SK-MEL-5 (cell line): ENCODE measurements around the gene LCN10. TPM values are rescaled to one million over a fixed set of nuclear protein-coding genes. Genes with fewer than 3 reads are reported as not detected.
"Not testable (repeated sequence)": the region's sequence is repeated elsewhere in the genome, so short reads cannot be mapped to it uniquely, and the experiment has no call there.

Experiments used
- DNase-seq: peaks from one replicate; pipeline ENCODE4 v3.0.0-alpha.2; 2016; ENCODE audit warnings: low read depth, low spot score
- in situ Hi-C: cut with HindIII; loops from 2 replicates; pipeline ENCODE4 v1.10.0; 2016; ENCODE audit warnings: low sequenced_read_pairs, high pct_unique_total_duplicates, low pct_unique_long_range_greater_than_20kb
- total RNA-seq: library from RNA; depleted of rRNA; stranded (reverse); fragments of >200 nt; shearing (Covaris generic); gene quantifications from 2 replicates; pipeline ENCODE4 v1.2.3, GENCODE V29; 2014

LCN10 gene
- total RNA-seq, 1 experiment from 2014 or later: not detected

DNA sequence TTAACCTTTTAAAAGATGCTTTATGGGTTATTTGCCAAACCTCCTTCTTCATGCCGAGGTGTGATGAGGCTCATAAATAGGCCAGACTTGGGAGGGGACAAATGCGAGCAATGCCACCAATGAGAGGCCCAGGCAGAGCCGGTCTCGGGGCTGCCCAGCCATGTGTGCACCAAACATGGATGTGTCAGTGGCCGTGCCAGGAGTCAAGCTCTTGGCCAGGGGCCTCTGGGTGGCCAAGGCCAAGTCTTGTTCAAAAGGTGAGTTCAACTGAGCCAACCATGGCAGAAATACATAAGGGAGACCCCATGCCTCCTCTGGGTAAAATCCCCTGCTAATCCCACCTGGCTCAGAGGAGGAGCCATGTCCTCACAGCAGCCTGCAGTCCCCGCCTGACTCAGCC lies 32.5 kb upstream of the LCN10 start:
- in situ Hi-C loops: no loop called here
- no peak for DNase-seq

DNA sequence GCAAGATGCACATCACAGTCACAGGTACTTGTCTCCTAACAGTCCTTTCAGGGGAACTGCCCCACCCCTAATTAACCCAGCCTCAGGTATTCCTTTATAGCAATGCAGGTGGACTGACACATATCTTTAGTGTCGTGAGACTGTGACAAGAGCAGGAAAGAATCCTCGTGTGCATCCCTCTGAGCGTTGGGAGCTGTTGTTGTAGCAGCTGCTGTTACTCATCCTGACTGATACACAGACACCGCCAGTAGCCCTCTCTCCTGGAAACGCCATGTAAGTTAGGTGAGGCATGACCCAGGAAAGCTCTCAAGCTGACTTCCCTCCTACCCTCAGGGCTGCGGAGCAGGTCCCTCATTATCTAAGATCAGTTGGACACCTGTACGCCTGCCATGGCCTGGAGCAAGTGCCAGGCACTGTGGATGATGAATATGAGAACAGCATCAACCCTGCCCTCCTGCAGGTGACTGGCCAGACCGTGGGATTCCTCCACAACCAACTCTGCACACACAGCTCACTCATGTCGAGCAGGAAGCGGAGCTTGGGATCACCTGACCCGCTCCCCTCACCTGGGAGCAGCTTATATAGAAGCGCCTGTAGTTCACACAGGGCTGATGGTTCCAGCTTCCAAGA lies 31.8 kb upstream of the LCN10 start:
- DNase-seq: no peak
- in situ Hi-C loops: no loop called here

DNA sequence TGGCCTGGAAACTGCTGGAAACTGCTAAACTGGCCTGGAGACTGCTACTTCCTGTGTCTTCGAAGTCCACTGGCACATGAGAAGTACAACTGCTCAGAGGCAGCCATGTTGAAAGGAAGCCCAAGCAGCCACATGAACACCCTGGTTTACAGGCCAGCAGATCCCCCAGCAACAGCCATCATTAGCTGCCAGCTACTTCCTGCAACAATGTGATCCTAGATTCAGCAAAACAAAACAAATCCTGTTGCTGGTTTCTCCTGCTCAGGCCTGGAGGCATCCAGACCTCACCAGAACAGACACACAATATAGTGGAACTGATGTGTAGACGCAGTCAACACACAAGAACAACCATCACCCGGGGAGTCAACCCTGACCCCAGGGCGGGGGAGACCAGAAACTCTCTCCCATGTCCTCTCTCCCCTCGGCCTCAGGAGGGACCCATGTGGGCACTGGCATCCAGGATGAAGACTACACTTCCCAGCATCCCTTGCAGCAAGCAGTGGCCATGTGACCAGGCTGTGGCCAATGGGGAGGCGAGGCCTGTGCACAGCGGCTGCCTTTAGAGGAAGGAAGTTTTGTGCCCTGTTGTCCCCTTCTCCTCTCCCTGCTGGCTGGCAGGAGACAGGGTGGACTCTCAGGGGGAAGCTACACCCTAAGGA lies 30.8 kb upstream of the LCN10 start:
- in situ Hi-C loops: no loop called here
- DNase-seq: peak; percentile 57

DNA sequence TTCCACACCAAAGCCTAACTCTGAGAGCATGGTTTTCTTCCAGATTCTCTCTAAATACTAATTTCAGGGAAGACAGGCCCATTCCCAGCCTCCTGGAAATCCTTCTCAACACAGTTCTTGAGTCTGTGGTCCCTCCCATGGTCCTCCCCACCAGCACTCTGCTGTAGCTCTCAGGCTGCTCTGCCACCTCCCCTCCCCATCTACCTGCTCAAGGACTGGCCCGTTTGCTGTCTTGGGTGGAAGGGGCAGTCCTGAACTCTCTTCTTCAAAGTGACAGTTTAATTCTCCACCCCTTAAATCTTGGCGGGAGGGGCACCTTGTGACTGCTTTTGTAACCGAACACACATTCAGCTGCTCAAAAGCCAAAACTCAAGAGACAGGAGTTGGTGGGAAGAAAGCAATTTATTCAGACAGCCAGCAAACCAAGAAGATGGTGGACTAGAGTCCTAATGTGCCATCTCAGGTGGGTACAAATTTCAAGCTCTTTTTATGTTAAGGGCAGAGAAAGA lies 29.2 kb upstream of the LCN10 start:
- no peak for DNase-seq
- in situ Hi-C loops: no loop called here

DNA sequence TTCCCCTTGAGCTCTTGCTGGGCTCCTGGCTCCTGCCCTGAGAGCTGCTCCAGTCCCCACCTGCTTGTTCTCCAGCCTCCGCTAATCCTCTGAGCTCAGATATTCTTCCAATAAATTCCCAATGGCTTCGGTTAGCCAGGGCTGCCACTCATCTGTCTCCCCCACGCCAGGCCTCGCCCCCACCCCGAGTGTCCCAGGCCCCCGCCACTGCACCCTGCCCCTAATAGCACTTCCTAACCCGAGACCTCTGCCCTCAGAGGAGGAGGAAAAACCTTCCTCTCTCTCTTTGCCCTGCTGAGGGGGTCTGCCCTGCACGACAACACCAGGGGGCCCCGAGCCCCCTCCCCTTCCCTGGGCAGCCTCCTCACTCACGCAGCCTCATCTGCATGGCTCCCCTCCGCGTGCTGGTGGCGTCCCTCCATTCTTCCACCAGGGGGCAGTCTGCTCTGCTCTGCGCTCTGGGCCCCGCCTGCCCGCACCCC lies 27.0 kb upstream of the LCN10 start:
- peak; percentile 64 for DNase-seq
- in situ Hi-C loops: no loop called here

DNA sequence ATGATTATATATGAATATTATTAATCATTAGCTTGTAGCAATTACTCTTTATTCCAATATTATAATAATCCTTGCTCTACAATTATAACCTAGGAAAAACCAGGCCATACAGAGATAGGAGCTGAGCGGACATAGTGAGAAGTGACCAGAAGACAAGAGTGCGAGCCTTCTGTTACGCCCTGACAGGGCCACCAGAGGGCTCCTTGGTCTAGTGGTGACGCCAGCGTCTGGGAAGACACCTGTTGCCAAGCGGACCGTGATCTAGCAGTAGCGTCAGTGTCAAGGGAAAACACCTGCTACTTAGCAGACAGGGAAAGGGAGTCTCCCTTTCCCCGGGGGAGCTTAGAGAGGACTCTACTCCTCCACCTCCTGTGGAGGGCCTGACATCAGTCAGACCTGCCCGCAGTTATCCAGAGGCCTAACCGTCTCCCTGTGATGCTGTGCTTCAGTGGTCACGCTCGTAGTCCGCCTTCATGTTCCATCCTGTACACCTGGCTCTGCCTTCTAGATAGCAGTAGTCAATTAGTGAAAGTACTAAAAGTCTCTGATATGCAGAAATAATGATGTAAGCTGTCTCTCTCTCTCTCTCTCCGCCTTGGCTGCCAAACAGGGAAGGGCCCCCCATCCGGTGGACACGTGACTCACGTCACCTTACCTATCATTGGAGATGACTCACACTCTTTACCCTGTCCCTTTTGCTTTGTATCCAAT lies 23.8 kb upstream of the LCN10 start:
- in situ Hi-C loops: not testable (repeated sequence)
- peak; percentile 62 for DNase-seq

DNA sequence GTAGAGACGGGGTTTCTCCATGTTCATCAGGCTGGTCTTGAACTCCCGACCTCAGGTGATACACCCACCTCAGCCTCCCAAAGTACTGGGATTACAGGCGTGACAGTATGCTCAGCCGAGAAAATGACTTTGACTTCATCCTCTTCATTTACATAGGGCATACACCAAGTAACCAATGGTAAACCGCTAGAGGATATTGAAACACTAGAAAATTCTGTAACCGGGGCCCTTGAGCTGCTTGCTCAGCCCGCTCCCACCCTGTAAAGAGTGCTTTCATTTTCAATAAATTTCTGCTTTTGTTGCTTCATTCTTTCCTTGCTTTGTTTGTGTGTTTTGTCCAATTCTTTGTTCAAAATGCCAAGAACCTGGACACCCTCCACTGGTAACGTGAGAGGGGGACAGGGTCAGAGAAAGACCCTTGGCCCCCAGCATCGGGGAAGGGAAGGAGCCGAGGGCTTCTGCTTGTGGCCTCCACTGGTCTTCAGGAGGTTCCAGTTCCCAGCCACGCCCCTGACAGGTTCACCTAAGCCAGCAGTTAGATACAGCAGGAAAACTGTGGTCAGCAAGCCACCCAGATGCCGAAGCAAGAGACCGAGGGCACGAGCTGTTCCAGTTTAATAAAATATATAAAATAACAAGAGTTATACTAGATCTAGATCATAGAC lies 23.1 kb upstream of the LCN10 start:
- in situ Hi-C loops, DNase-seq: not testable (repeated sequence)

DNA sequence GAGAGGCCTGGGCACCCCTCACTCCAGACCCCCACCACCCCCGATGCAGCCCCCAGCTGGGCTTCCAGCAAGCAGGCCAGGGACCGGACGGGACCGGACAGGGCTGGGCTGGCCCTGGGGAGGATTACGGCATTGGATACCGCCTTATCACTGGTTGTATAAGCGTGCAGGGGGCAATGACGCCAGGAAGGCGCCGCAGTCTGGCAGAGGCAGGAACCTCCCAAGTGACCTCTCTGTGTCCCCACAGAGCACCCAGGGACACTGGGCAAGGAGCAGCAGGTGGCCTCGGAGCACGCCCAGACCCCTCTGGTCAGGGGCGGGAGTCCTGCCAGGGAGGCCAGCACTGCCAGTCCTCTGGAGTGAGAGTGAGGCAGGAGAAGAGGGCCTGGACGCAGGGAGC lies 22.3 kb upstream of the LCN10 start:
- in situ Hi-C loops: no loop called here
- DNase-seq: no peak

DNA sequence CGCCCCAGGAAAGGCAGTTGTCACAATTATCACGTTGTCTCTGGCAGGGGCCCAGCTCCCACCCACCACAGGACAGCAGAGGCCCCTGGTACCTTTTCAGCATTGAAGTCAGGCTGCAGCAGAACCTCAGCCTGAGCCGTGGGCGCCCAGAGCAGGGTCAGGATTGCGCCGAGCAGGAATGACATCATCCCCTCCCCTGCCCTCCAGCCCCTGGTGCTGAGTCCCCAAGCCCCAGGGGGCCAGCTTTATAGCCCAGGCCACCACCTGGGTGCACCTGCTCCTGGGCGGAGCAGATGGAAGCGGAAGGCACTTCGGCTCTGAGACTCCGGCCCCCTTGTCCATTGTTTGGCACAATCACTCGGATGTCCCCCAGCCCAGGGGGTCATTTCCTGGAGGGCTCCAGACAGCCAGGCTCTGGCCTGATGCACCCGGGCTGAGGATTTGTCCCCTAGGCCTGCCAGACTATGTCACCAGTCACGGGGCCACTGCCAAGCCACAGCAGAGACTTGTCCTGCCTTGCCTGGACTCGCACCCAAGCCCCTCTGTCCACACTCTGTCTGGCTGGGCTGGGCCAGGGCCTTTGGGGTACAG lies 21.7 kb upstream of the LCN10 start, which contains the start of gene LCN15:
Gene LCN15, minus strand, starts transcription at position 218 of the 591 bp plus-strand sequence. Its CDS starts 30 bp downstream, at position 188.
- in situ Hi-C loops: no loop called here

DNA sequence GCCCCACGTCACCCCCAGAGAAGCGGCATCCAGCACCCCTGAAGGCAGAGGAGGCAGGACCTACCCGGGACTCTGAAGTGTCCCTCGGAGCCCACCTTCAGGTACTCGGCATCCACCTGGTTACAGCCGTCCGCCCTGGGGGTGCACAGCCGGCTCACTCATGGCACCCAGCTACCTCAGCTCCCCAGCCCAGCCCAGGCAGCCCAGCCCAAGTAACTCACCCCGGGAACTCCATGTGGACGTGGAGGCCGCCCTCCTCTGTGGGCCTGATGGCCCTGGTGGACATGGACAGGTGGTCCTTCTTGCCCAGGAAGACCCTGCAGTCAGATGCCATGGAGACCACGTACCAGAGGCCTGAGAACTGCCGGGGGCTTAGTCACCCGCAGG lies 20.9 kb upstream of the LCN10 start:
- in situ Hi-C loops: no loop called here
- no peak for DNase-seq

More for the DNA sequence above, 21.7 kb upstream of the LCN10 start, which contains the start of gene LCN15:
- no peak for DNase-seq

DNA sequence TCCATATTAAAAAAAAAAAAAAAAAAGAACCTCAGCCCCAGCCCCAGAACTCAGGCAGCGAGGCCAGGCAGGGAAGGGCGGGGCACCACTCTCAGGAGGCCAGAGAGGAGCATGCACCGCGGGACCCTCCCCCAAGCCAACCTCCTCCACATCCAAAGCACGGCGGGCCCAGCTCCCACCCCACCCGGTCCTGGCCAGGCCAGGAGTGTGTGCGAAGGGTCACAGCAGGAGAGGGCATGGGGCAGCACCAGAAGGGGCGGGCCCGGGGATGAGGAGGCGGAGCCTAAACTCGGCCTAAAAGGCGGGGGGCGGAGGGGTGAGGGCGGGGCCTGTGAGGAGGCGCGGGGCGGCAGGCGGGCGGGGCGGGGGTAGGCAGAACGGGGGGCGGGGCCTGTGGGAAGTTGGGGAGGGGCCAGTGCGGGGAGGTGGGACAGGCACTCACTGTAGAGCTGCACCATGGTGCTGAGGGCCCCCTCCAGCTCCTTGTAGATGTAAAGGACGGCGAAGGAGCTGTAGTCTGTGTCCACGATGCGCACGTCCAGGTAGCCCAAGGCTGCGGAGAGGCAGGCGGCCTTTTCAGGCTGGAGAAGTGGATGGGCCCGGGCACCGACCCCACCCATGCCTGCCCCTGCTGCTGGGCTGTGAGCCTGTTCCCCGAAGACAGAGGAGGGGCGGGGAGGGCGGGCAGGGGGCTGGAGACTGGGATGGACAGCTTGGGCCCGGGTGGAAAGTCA lies 20.3 kb upstream of the LCN10 start:
- in situ Hi-C loops: no loop called here
- peak; percentile 66 for DNase-seq

DNA sequence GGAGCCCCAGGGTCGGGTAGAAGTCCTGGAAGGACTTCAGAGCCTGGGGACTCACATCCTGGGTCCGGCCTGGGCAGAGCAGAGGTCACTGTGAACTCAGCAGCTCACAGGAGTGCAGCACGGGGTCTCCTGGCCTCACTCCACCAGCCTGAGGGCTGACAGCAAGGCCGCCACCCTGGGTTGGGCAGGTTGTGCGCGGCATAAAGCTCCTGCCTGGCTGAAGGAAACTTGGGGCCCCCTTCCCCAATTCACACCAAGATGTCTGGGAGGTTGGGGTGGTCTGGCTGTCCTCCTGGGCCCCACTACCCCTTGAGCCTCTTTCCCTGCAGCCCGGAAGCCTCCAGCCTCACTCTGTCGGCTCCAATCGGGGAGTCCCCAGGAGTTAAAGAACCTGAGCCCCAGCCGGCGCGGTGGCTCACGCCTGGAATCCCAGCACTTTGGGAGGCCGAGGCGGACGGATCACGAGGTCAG lies 19.5 kb upstream of the LCN10 start:
- DNase-seq: no peak
- in situ Hi-C loops: no loop called here

DNA sequence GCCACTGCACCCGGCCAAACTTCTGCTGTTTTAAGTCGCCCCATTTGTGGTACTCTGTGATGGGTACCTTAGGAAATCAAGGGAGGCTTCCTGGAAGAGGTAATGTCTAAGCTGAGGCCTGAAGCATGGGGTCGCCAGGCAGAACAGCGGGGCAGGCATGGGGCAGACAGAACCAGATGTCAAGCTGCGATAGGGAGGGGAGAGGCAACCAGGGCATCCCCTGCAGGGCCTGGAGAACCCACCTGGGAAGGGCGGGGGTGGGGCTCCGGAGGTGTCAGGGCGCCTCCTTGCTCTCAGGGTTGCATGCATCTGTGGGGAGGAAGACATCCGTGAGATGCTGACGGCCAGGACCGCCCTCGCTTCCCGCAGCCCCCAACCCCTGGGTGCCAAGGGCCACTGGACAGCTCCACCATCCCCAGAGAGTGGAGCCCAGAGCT lies 18.8 kb upstream of the LCN10 start:
- in situ Hi-C loops: no loop called here

DNA sequence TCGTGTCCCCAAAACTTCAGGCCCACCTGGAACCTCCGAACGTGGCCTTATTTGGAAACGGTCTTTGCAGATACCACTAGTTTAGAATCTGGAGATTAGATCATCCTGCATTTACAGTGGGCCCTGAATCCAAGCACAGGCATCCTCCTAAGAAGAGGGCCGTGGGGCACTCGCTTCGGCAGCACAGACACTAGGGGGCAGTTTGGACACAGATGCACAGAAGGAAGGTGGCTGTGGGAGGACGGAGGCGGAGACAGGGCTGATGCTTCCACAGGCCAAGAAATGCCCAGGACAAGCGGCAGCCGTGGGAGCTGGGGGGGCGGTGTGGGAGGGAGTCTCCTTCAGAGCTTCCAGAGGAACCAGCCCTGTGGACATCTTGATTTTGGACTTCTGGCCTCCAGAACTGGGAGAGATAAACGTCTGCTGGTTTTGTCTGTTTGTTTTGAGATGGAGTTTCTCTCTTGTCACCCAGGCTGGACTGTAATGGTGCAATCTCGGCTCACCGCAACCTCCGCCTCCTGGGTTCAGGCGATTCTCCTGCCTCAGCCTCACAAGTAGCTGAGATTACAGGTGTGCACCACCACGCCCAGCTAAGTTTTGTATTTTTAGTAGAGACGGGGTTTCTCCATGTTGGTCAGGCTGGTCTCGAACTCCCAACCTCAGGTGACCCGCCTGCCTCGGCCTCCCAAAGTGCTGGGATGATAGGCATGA lies 18.2 kb upstream of the LCN10 start:
- in situ Hi-C loops: not testable (repeated sequence)
- DNase-seq: peak; percentile 84

More for the DNA sequence above, 18.8 kb upstream of the LCN10 start:
- DNase-seq: no peak

DNA sequence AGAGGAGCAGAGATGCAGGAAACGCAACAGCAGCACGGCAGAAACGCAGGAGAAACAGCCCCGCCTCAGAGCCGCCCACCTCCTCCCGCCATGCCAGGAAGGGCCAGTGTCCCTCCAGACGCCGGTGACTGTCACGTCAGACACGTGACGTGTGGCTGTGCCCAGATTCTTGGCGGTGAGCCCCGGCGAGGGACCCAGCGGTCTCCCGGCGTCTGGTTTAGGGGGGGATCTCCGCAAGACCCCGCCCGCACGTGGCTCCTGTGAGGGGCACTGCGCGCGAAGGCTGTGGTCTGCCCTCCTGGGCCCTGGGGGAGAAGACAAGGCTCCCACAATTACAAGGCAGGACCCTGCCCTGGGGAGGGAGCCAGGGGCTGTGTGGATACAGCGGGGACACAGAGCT lies 17.7 kb upstream of the LCN10 start:
- in situ Hi-C loops: no loop called here
- DNase-seq: no peak
